ENCODE data around the gene RNF212.

GRCh38 chr4:1099270-1099669, 14.1 kb downstream of the RNF212 start:
- TF ChIP-seq CTCF (IDR thresholded peaks at IDR 0.05) (no peak), POLR2A (IDR thresholded peaks at IDR 0.05) (no peak)

Data from thyroid gland (tissue), 4 donors.